HEK293 (cell line): ENCODE results near the gene ZFP36L1.

ENCODE experiments used
- CTCF ChIA-PET: fragments of 350-600 bp; formaldehyde crosslinking; extraction: SDS; loops from one replicate; lab custom pipeline; 2021; ENCODE audit warnings: antibody characterized with exemption; lab: Yijun Ruan, JAX
- POLR2A ChIA-PET: fragments of 300-600 bp; formaldehyde crosslinking; extraction: SDS; loops from one replicate; lab custom pipeline; 2020; ENCODE audit warnings: antibody characterized with exemption, inconsistent platforms; lab: Yijun Ruan, JAX
- H3K27ac ChIP-seq: fragments of 200-500 bp; sonication (Bioruptor generic); 2 replicates; pipeline ENCODE4 v1.5.1; 2014; ENCODE audit warnings: low read depth, low read length, control low read depth, inconsistent platforms; ENCODE audit errors: extremely low read depth
- H3K36me3 ChIP-seq, 2 experiments: fragments of 200-500 bp in 1 of 2; sonication (Bioruptor generic) in 1 of 2; 1 replicate in 1 of 2; 2 replicates in 1 of 2; pipeline ENCODE4 v1.5.1; 2014 to 2017; ENCODE audit warnings: inconsistent platforms in 2 of 2, low read length in 2 of 2; ENCODE audit not compliant: control insufficient read depth in 2 of 2, insufficient read depth in 1 of 2
- H3K4me1 ChIP-seq: fragments of 200-500 bp; sonication (Bioruptor generic); 2 replicates; pipeline ENCODE4 v1.5.1; 2014; ENCODE audit warnings: mild to moderate bottlenecking, low read length, inconsistent platforms; ENCODE audit not compliant: control insufficient read depth, insufficient read depth
- H3K4me3 ChIP-seq: 2 replicates; pipeline ENCODE4 v1.5.1; 2011; ENCODE audit warnings: low read depth, mild to moderate bottlenecking, control low read depth, low read length, moderate library complexity
- H3K9me3 ChIP-seq: fragments of 200-500 bp; sonication (Bioruptor generic); 2 replicates; pipeline ENCODE4 v1.5.1; 2014; ENCODE audit warnings: low read depth, low read length, inconsistent platforms; ENCODE audit not compliant: control insufficient read depth, insufficient read depth
- PBX3 ChIP-seq: sonication (generic); formaldehyde crosslinking; IDR thresholded peaks from 2 replicates; pipeline ENCODE4 v1.8.1; 2022; ENCODE audit warnings: mild to moderate bottlenecking, moderate library complexity, missing genetic modification reagents
- PRDM1 ChIP-seq: fragments of 450-650 bp; formaldehyde crosslinking; IDR thresholded peaks from 2 replicates; pipeline ENCODE4; 2016; ENCODE audit warnings: missing biosample characterization, missing genetic modification characterization
- SCRT1 ChIP-seq: fragments of 450-650 bp; formaldehyde crosslinking; IDR thresholded peaks from 2 replicates; pipeline ENCODE4 v1.5.1; 2016; ENCODE audit warnings: missing biosample characterization, missing genetic modification characterization, borderline replicate concordance
- SP7 ChIP-seq: fragments of 450-650 bp; formaldehyde crosslinking; IDR thresholded peaks from 2 replicates; pipeline ENCODE4 v1.5.1; 2016; ENCODE audit warnings: missing biosample characterization, missing genetic modification characterization
- WT1 ChIP-seq: fragments of 450-650 bp; formaldehyde crosslinking; IDR thresholded peaks from 2 replicates; pipeline ENCODE4 v1.5.1; 2016; ENCODE audit warnings: missing biosample characterization, missing genetic modification characterization
- ZBTB48 ChIP-seq: fragments of 450-650 bp; formaldehyde crosslinking; IDR thresholded peaks from 2 replicates; pipeline ENCODE4 v1.5.1; 2016; ENCODE audit warnings: missing biosample characterization, missing genetic modification characterization
- ZBTB49 ChIP-seq: fragments of 450-650 bp; formaldehyde crosslinking; IDR thresholded peaks from 2 replicates; pipeline ENCODE4 v1.5.1; 2016; ENCODE audit warnings: missing biosample characterization, missing genetic modification characterization, low read depth
- ZBTB8A ChIP-seq: fragments of 450-650 bp; formaldehyde crosslinking; IDR thresholded peaks from 2 replicates; pipeline ENCODE4 v1.5.1; 2016; ENCODE audit warnings: missing biosample characterization, missing genetic modification characterization
- ZFHX2 ChIP-seq: fragments of 450-650 bp; formaldehyde crosslinking; conservative IDR thresholded peaks from 2 replicates; pipeline ENCODE4 v1.5.1; 2016; ENCODE audit warnings: missing biosample characterization, missing genetic modification characterization
- ZNF146 ChIP-seq: fragments of 450-650 bp; formaldehyde crosslinking; IDR thresholded peaks from 2 replicates; pipeline ENCODE4 v1.5.1; 2016; ENCODE audit warnings: missing biosample characterization, missing genetic modification characterization
- ZNF16 ChIP-seq: fragments of 450-650 bp; formaldehyde crosslinking; IDR thresholded peaks from 2 replicates; pipeline ENCODE4 v1.5.1; 2016; ENCODE audit warnings: low read depth, missing biosample characterization, missing genetic modification characterization
- ZNF214 ChIP-seq: fragments of 450-650 bp; formaldehyde crosslinking; IDR thresholded peaks from 2 replicates; pipeline ENCODE4 v1.5.1; 2017; ENCODE audit warnings: missing biosample characterization, mild to moderate bottlenecking, missing genetic modification characterization, borderline replicate concordance
- ZNF266 ChIP-seq: fragments of 450-650 bp; formaldehyde crosslinking; IDR thresholded peaks from 2 replicates; pipeline ENCODE4 v1.5.1; 2016; ENCODE audit warnings: missing biosample characterization, missing genetic modification characterization, low read depth
- ZNF324 ChIP-seq: fragments of 450-650 bp; formaldehyde crosslinking; IDR thresholded peaks from 2 replicates; pipeline ENCODE4 v1.5.1; 2016; ENCODE audit warnings: missing biosample characterization, missing genetic modification characterization
- ZNF341 ChIP-seq: fragments of 450-650 bp; formaldehyde crosslinking; IDR thresholded peaks from 2 replicates; pipeline ENCODE4; 2016; ENCODE audit warnings: low read depth, missing biosample characterization, missing genetic modification characterization
- ZNF354C ChIP-seq: fragments of 450-650 bp; formaldehyde crosslinking; IDR thresholded peaks from 2 replicates; pipeline ENCODE4 v1.5.1; 2016; ENCODE audit warnings: missing biosample characterization, missing genetic modification characterization, low read depth, borderline replicate concordance
- ZNF501 ChIP-seq: fragments of 450-650 bp; formaldehyde crosslinking; IDR thresholded peaks from 2 replicates; pipeline ENCODE4 v1.5.1; 2016; ENCODE audit warnings: missing biosample characterization, missing genetic modification characterization
- ZNF510 ChIP-seq: fragments of 450-650 bp; formaldehyde crosslinking; IDR thresholded peaks from 2 replicates; pipeline ENCODE4 v1.5.1; 2018; ENCODE audit warnings: mild to moderate bottlenecking, missing genetic modification characterization, missing biosample characterization; ENCODE audit not compliant: insufficient replicate concordance
- ZNF548 ChIP-seq: fragments of 450-650 bp; formaldehyde crosslinking; IDR thresholded peaks from 2 replicates; pipeline ENCODE4 v1.5.1; 2016; ENCODE audit warnings: missing biosample characterization, missing genetic modification characterization
- ZNF610 ChIP-seq: fragments of 450-650 bp; formaldehyde crosslinking; IDR thresholded peaks from 2 replicates; pipeline ENCODE4 v1.5.1; 2016; ENCODE audit warnings: missing biosample characterization, missing genetic modification characterization, borderline replicate concordance
- ZNF629 ChIP-seq: fragments of 450-650 bp; formaldehyde crosslinking; IDR thresholded peaks from 2 replicates; pipeline ENCODE4 v1.5.1; 2017; ENCODE audit warnings: missing biosample characterization, missing genetic modification characterization
- ZNF654 ChIP-seq: fragments of 450-650 bp; formaldehyde crosslinking; IDR thresholded peaks from 2 replicates; pipeline ENCODE4 v1.5.1; 2016; ENCODE audit warnings: low read depth, missing biosample characterization, missing genetic modification characterization
- ZNF658 ChIP-seq: fragments of 450-650 bp; formaldehyde crosslinking; IDR thresholded peaks from 2 replicates; pipeline ENCODE4; 2016; ENCODE audit warnings: missing biosample characterization, missing genetic modification characterization
- ZNF660 ChIP-seq: fragments of 450-650 bp; IDR thresholded peaks from 2 replicates; pipeline ENCODE4 v1.5.1; 2018; ENCODE audit warnings: missing biosample characterization, mild to moderate bottlenecking, missing genetic modification characterization
- ZNF785 ChIP-seq: fragments of 450-650 bp; formaldehyde crosslinking; IDR thresholded peaks from 2 replicates; pipeline ENCODE4 v1.5.1; 2016; ENCODE audit warnings: missing biosample characterization, missing genetic modification characterization
- ZNF792 ChIP-seq: fragments of 450-650 bp; formaldehyde crosslinking; IDR thresholded peaks from 2 replicates; pipeline ENCODE4 v1.5.1; 2016; ENCODE audit warnings: missing biosample characterization, missing genetic modification characterization
- ZXDB ChIP-seq: fragments of 450-650 bp; formaldehyde crosslinking; IDR thresholded peaks from 2 replicates; pipeline ENCODE4 v1.5.1; 2016; ENCODE audit warnings: missing biosample characterization, missing genetic modification characterization
- TF ChIP-seq, protein P1 (sequence below): fragments of 450-650 bp; formaldehyde crosslinking; optimal IDR thresholded peaks from 2 replicates; pipeline ENCODE3; 2016; ENCODE audit warnings: missing biosample characterization, mild to moderate bottlenecking, missing genetic modification characterization

Gene ZFP36L1

DNA sequence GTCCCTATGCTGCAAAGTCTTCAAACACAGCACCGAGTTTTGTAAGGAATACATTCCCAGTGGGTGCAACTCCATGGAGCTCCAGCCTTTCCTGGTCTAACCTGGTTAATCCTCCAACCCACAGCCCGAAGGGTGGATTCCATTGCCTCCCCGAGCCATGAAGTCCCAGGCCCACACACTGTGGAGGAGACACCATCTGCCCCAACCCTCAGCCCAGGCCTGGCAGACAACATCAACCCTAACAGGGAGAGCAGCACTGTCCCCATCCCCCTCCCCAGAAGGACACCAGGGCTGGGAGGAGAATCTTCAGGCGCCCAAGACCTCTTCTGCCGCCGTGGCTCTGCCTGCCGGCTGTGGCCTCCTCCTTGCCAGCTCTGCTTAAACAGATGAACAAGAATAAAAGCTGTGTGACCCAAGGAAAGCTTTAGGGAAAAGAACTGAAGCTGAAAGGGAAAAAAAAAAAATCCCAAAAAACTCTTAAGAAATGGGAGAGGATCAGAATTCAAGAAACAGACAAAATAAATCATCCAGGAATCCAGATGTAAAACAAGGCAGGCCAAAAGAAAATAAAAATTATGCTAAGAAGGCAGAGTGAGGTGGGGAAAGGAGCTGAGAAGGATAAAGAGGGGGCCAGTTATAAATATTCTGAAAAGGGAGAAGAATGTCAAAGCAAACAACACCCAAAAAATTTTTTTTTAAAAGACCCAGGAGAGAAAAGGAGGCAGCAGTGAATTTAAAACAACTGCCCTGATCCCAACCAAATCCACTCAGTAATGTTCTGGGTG, 16.0 kb upstream of the ZFP36L1 start:
- no peak overlapping the region for H3K27ac ChIP-seq
- ChIA-PET CTCF (interaction anchor here (0.6 to 1.0 kb wide), 3 partner anchors 11 to 320 kb away, joined by 3 to 4 read pairs (median 3); no protein-coding TSS in a partner anchor), POLR2A (interaction anchor here (0.7 kb wide), 1 partner anchor 13 kb away, joined by 3 read pairs; no protein-coding TSS in a partner anchor)
- H3K36me3 ChIP-seq = no peaks in the 10 kb centered on the region
- TF ChIP-seq, protein P1, sequence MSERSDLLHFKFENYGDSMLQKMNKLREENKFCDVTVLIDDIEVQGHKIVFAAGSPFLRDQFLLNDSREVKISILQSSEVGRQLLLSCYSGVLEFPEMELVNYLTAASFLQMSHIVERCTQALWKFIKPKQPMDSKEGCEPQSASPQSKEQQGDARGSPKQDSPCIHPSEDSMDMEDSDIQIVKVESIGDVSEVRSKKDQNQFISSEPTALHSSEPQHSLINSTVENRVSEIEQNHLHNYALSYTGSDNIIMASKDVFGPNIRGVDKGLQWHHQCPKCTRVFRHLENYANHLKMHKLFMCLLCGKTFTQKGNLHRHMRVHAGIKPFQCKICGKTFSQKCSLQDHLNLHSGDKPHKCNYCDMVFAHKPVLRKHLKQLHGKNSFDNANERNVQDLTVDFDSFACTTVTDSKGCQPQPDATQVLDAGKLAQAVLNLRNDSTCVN (tag by site-specific recombination) = no peak
- no peak for TF ChIP-seq ZNF324 (tag by site-specific recombination)
- TF ChIP-seq ZXDB (tag by site-specific recombination) = no peak
- TF ChIP-seq ZNF16 = no peak
- TF ChIP-seq WT1 (tag by site-specific recombination) = no peak
- no peak for TF ChIP-seq ZNF785
- no peak for TF ChIP-seq ZNF501 (tag by site-specific recombination)
- H3K4me1 ChIP-seq = peaks cover 3% of the 10 kb centered on the region; the same call in 1 of the 2 replicates
- H3K4me3 ChIP-seq = no peak overlapping the region
- H3K9me3 ChIP-seq = no peaks in the 10 kb centered on the region; the same call in 1 of the 2 replicates

DNA sequence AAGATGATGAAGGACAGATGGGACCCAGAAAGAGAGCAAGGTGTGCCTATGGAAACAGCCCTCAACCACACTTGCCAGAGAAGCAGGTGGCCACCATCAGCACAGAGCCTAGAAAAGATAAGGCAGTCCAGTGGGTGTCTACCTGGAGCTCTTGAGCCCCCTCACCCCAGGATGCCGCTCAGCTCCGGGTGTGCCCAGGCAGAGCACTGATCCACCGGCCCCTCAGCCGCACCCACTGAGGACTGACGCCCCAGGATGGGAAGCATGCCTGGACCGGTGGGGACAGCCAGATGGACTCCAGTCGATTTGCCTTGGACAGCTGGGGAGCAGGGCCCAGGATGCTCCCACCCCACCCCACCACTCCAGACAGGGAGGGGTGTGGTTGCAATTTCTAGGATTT, 15.1 kb upstream of the ZFP36L1 start:
- Histone ChIP-seq H3K4me1 (peaks cover 3% of the 10 kb centered on the region; the same call in 1 of the 2 replicates), H3K9me3 (no peaks in the 10 kb centered on the region; the same call in 1 of the 2 replicates), H3K27ac (no peak overlapping the region), H3K4me3 (no peak overlapping the region), H3K36me3 (no peaks in the 10 kb centered on the region)
- CTCF ChIA-PET = no interaction called here
- POLR2A ChIA-PET = no interaction called here
- TF ChIP-seq ZBTB49 (tag by site-specific recombination) = no peak
- TF ChIP-seq PRDM1 (tag by site-specific recombination) = no peak
- TF ChIP-seq ZNF341 (tag by site-specific recombination) = no peak
- TF ChIP-seq ZNF658 = no peak
- TF ChIP-seq ZBTB8A = no peak
- TF ChIP-seq ZNF654 (tag by site-specific recombination) = no peak
- TF ChIP-seq ZNF792 (tag by site-specific recombination) = no peak
- TF ChIP-seq ZNF785 = no peak

DNA sequence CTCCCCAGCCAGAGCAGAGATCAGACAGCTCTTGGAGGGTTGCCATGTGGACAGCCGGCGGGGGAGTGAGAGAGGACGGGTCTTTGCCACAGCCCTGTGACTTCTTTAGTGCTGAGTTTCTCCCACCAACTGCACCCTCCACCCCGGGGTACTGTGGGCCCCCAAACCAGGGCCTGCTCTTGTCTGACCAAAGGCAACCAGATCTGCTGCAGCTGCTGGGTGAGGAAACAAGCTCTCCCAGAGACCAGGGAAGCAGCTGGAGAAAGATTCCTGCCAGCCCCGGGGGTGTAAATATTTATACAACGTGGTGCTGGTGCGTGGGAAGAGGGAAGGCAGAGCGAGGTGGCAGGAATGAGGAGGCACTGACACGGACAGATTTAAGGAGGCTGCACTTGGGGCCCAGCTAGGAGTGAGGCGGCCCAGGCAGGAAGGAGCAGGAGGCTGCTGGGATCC, 14.3 kb upstream of the ZFP36L1 start:
- peaks cover 3% of the 10 kb centered on the region; the same call in 1 of the 2 replicates for H3K4me1 ChIP-seq
- POLR2A ChIA-PET = interaction anchor here (1.3 kb wide), 1 partner anchor 14 kb away, joined by 8 read pairs; the partner anchor contains the start of gene ZFP36L1
- no peak overlapping the region for H3K4me3 ChIP-seq
- no peak overlapping the region; the same call in 1 of the 2 replicates for H3K27ac ChIP-seq
- H3K36me3 ChIP-seq = no peaks in the 10 kb centered on the region
- H3K9me3 ChIP-seq = no peaks in the 10 kb centered on the region; the same call in 1 of the 2 replicates
- CTCF ChIA-PET = interaction anchor here (1.4 kb wide), 1 partner anchor 9 kb away, joined by 6 read pairs; no protein-coding TSS in a partner anchor
- TF ChIP-seq PBX3 (CRISPR knock-in tag) (no peak), ZFHX2 (tag by site-specific recombination) (peak; percentile 85), ZNF654 (tag by site-specific recombination) (no peak), SP7 (tag by site-specific recombination) (peak; percentile 46), ZNF610 (tag by site-specific recombination) (no peak), ZNF660 (no peak), ZBTB48 (no peak), ZNF354C (tag by site-specific recombination) (no peak), ZNF629 (tag by site-specific recombination) (no peak), PRDM1 (tag by site-specific recombination) (no peak), ZNF266 (tag by site-specific recombination) (no peak), ZNF548 (tag by site-specific recombination) (no peak), SCRT1 (tag by site-specific recombination) (no peak), ZNF214 (no peak), ZNF146 (tag by site-specific recombination) (no peak), ZNF510 (tag by site-specific recombination) (no peak)
